Activated T-cell treated with anti-CD3 and anti-CD28 coated beads, Interleukin-2, amount 50 U/mL, for 4 hours (primary cell): ENCODE measurements around the gene TMEM129. TPM values are rescaled to one million over a fixed set of nuclear protein-coding genes. Genes with fewer than 3 reads are reported as not detected.
"Not testable (repeated sequence)": the region's sequence is repeated elsewhere in the genome, so short reads cannot be mapped to it uniquely, and the experiment has no call there.

Experiments used
- ATAC-seq, 2 donors: fragments of 200-7000 bp; cut with Tn5 transposase; one replicate each; pipeline ENCODE4 v1.10.0; 2021
- DNase-seq: peaks from one replicate; pipeline ENCODE4 v3.0.0-alpha.2; 2020
- H3K27me3 Mint-ChIP-seq: one replicate; pipeline ENCODE4 v1.8.0; 2021; ENCODE audit warnings: low read depth, mixed read lengths
- H3K36me3 Mint-ChIP-seq: one replicate; pipeline ENCODE4 v1.8.0; 2022; ENCODE audit warnings: mixed read lengths; ENCODE audit not compliant: insufficient read depth
- H3K4me1 Mint-ChIP-seq: one replicate; pipeline ENCODE4 v1.8.0; 2021; ENCODE audit warnings: low read depth, mixed read lengths
- H3K4me3 Mint-ChIP-seq: one replicate; pipeline ENCODE4 v1.8.0; 2021; ENCODE audit warnings: mild to moderate bottlenecking, moderate library complexity, mixed read lengths
- H3K9me3 Mint-ChIP-seq: one replicate; pipeline ENCODE4 v1.8.0; 2021; ENCODE audit warnings: mixed read lengths
- total RNA-seq, 3 donors: library from RNA; stranded (reverse); gene quantifications; one replicate each; pipeline ENCODE4 v1.2.1, GENCODE V29; 2021

Gene TMEM129
- total RNA-seq, 3 donors from 2014 or later = 17.4 to 21.8 (median 17.6) TPM

DNA sequence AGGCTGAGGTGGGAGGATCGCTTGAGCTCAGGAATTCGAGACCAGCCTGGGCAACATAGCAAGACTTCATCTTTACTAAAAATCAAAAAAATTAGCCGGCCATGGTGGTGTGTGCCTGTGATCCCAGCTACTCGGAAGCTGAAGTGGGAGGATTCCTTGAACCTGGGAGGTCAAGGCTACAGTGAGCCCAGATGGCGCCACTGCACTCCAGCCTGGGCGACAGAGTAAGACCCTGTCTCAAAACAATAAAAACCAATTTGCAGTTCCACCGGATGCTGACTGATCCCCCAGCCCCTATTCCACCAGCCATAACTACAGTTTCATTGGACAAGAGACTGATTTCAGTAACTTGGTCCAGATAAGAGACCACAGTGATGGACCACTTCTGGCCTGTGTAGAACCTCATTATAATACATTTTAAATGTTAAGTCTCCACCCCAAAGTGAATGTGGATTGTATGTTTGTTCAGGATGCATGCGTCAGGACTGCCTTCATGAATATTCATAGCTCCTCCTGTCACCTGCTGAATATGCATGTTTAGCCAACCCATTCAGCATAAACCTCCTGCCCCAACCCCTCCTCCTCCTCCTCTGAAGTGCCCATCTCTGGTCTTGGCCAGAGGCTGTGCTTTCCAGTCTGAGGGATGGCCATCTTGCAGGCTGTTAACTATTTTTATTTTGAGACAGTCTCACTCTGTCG lies 6.7 kb downstream of the TMEM129 start:
- peaks cover 13% of the 10 kb centered on the region for H3K36me3 Mint-ChIP-seq
- ATAC-seq (no peak), DNase-seq (no peak)
- peaks cover 52% of the 10 kb centered on the region for H3K4me1 Mint-ChIP-seq
- H3K27me3 Mint-ChIP-seq = no peaks in the 10 kb centered on the region
- peak overlapping the region; percentile 98 for H3K4me3 Mint-ChIP-seq
- H3K9me3 Mint-ChIP-seq = no peaks in the 10 kb centered on the region

GRCh38 chr4:1713003-1713851 lies 7.9 kb downstream of the TMEM129 start:
- Mint-ChIP-seq H3K9me3 (no peaks in the 10 kb centered on the region), H3K27me3 (no peaks in the 10 kb centered on the region), H3K4me3 (peak overlapping the region; percentile 98), H3K36me3 (peaks cover 17% of the 10 kb centered on the region), H3K4me1 (peaks cover 53% of the 10 kb centered on the region)
- DNase-seq (no peak), ATAC-seq (peak; percentile 1)

GRCh38 chr4:1712216-1713002 lies 8.7 kb downstream of the TMEM129 start, which contains the start of gene SLBP:
Gene SLBP, minus strand, starts transcription at chr4:1712319. Its CDS starts 131 bp downstream, at chr4:1712188.
- no peaks in the 10 kb centered on the region for H3K9me3 Mint-ChIP-seq
- H3K27me3 Mint-ChIP-seq = no peaks in the 10 kb centered on the region
- ATAC-seq = peak; percentile 87 to 88
- peak within 1 kb of the TSS; percentile 99 for H3K4me3 Mint-ChIP-seq
- DNase-seq = peak; percentile 98
- peaks cover 54% of the 10 kb centered on the region for H3K4me1 Mint-ChIP-seq
- H3K36me3 Mint-ChIP-seq = peaks cover 19% of the 10 kb centered on the region

DNA sequence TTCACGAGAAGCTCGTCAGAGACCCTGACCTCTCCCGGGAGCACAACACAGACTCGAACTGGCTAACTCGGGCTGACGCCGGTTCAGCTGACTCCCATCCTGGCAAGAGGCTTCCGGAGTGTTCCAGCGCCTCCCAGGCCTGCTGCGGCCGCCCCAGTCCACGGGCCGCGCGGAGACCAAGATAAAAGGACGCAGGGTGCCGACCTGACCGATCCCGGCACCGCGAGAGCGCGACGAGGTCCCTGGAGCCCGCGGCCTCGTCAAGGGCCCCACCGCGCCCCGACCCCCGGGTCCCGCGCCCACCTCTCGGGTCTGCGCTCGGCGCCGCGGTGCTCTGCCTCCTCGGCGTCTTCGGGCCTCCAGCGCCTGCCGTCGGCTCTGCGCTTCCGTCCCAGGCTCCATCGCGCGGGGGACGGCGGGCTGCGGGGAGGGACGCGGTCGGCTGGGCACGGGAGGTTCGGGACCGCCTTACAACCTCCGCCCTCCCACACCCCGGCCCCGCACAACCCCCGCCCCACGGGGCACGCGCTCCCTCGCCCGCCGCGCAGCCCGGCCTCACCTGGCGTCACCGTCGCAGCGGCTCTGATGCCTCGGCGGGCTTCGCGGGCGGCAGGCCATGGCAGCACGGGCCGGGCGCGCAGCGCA lies 9.4 kb downstream of the TMEM129 start:
- Mint-ChIP-seq H3K4me1 (peaks cover 54% of the 10 kb centered on the region), H3K4me3 (peak overlapping the region; percentile 99), H3K9me3 (no peaks in the 10 kb centered on the region), H3K27me3 (no peaks in the 10 kb centered on the region), H3K36me3 (peaks cover 19% of the 10 kb centered on the region)
- no peak for DNase-seq
- ATAC-seq = peak; percentile 29 to 35

DNA sequence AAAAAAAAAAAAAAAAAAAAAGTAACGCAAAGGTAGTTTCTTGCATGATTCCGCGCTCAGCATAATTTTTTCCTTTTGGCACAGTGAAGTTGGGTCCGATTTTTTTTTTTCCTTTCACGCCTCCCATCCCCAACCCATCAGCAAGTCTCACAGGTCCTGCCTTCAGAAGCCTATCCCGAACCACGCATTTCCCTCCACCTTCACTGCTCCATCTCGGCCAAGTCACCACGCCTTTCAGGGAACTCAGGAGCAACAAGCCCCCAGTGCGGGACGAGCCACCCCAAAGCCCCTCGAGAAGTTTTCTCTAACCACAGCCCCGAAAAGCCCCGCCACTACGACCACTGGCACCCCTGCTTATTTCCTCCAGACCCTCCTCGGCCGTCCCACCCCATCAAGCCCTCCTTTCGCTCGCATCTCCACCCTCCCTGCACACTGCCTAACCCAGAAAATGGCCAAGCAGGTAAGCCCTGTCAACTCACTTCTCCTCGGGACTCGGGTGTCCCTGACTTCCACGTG lies 10.0 kb downstream of the TMEM129 start:
- DNase-seq (no peak), ATAC-seq (no peak)
- H3K36me3 Mint-ChIP-seq = peaks cover 23% of the 10 kb centered on the region
- peak overlapping the region; percentile 99 for H3K4me3 Mint-ChIP-seq
- H3K9me3 Mint-ChIP-seq = no peaks in the 10 kb centered on the region
- H3K4me1 Mint-ChIP-seq = peaks cover 54% of the 10 kb centered on the region
- H3K27me3 Mint-ChIP-seq = no peaks in the 10 kb centered on the region

GRCh38 chr4:1708581-1708980 lies 12.5 kb downstream of the TMEM129 start:
- Mint-ChIP-seq H3K36me3 (peaks cover 36% of the 10 kb centered on the region), H3K9me3 (no peaks in the 10 kb centered on the region), H3K4me3 (peak overlapping the region; percentile 40), H3K27me3 (no peaks in the 10 kb centered on the region), H3K4me1 (peaks cover 47% of the 10 kb centered on the region)
- DNase-seq (no peak), ATAC-seq (no peak)

DNA sequence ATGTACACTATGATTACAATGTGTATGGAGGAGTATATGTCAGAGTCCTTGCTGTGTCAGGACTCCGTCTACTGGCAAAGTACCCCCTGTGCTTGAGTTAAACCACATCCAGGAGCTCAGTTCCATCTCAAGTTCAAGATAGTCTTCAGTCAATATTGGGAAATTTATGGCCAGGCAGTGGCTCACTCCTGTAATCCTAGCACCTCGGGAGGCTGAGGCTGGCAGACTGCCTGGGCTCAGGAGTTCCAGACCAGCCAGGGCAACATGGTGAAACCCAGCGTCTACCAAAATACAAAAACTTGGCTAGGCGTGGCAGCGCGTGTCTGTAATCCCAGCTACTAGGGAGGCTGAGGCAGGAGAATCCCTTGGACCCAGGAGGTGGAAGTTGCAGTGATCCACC lies 14.8 kb downstream of the TMEM129 start:
- Mint-ChIP-seq H3K4me1 (peaks cover 46% of the 10 kb centered on the region), H3K9me3 (no peaks in the 10 kb centered on the region), H3K27me3 (no peaks in the 10 kb centered on the region), H3K4me3 (no peak overlapping the region), H3K36me3 (peaks cover 42% of the 10 kb centered on the region)
- DNase-seq = no peak
- ATAC-seq = no peak

DNA sequence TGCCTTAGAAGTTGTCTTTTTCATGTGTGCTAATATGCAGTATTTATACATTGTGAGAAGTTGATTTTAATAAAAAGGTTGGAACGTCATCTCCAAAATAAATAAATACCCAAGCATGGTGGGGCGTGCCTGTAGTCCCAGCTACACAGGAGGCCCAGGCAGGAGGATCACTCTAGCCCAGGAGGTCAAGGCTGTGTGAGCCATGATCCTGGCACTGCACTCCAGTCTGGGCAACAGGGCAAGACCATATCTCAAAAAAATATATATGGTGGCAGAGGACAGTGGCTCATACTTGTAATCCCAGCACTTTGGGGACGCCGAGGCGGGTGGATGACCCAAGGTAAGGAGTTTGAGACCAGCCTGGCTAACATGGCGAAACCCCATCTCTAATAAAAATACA lies 15.4 kb downstream of the TMEM129 start:
- DNase-seq = no peak
- Mint-ChIP-seq H3K4me1 (peaks cover 42% of the 10 kb centered on the region), H3K4me3 (no peak overlapping the region)

GRCh38 chr4:1703867-1704266 lies 17.3 kb downstream of the TMEM129 start:
- ATAC-seq (no peak), DNase-seq (no peak)
- Mint-ChIP-seq H3K4me3 (no peak overlapping the region), H3K27me3 (no peaks in the 10 kb centered on the region), H3K36me3 (peaks cover 36% of the 10 kb centered on the region), H3K4me1 (peaks cover 27% of the 10 kb centered on the region), H3K9me3 (no peaks in the 10 kb centered on the region)

More for the DNA sequence above, 15.4 kb downstream of the TMEM129 start:
- H3K27me3 Mint-ChIP-seq = no peaks in the 10 kb centered on the region
- no peak for ATAC-seq
- no peaks in the 10 kb centered on the region for H3K9me3 Mint-ChIP-seq
- peaks cover 38% of the 10 kb centered on the region for H3K36me3 Mint-ChIP-seq

GRCh38 chr4:1701671-1702070 lies 19.5 kb downstream of the TMEM129 start:
- not testable (repeated sequence) for H3K9me3 Mint-ChIP-seq, DNase-seq, ATAC-seq, H3K27me3 Mint-ChIP-seq, H3K4me3 Mint-ChIP-seq
- Mint-ChIP-seq H3K36me3 (peaks cover 30% of the 10 kb centered on the region), H3K4me1 (peaks cover 18% of the 10 kb centered on the region)

- no peaks in the 10 kb centered on the region for H3K9me3 Mint-ChIP-seq
- H3K36me3 Mint-ChIP-seq = peaks cover 37% of the 10 kb centered on the region
- ATAC-seq = no peak
- DNase-seq = no peak
- H3K27me3 Mint-ChIP-seq = no peaks in the 10 kb centered on the region
- H3K4me3 Mint-ChIP-seq = no peak overlapping the region
- peaks cover 4% of the 10 kb centered on the region for H3K4me1 Mint-ChIP-seq
Measured at GRCh38 chr4:1695913-1696312, 25.2 kb downstream of the TMEM129 start.

- Mint-ChIP-seq H3K4me1 (peaks cover 4% of the 10 kb centered on the region), H3K9me3 (no peaks in the 10 kb centered on the region), H3K4me3 (no peak overlapping the region), H3K27me3 (no peaks in the 10 kb centered on the region), H3K36me3 (peaks cover 36% of the 10 kb centered on the region)
- ATAC-seq = peak; percentile 90
- peak; percentile 77 for DNase-seq
Measured at GRCh38 chr4:1693131-1693896, 27.8 kb downstream of the TMEM129 start.

GRCh38 chr4:1691737-1692373 lies 29.3 kb downstream of the TMEM129 start:
- Mint-ChIP-seq H3K36me3 (peaks cover 36% of the 10 kb centered on the region), H3K4me3 (no peak overlapping the region), H3K4me1 (peaks cover 4% of the 10 kb centered on the region), H3K9me3 (no peaks in the 10 kb centered on the region), H3K27me3 (no peaks in the 10 kb centered on the region)
- no peak for ATAC-seq
- no peak for DNase-seq
